Activated T-helper 17 cell treated with anti-CD3 and anti-CD28 coated beads, Interleukin-2, amount 50 U/mL, for 72 hours (primary cell): Measurements from ENCODE around the gene HIC1. TPM values are rescaled to one million over a fixed set of nuclear protein-coding genes. Genes with fewer than 3 reads are reported as not detected.
A peak's percentile ranks its signal among the peaks of the same experiment; 100 is the strongest.
"Not testable (repeated sequence)": the region's sequence is repeated elsewhere in the genome, so short reads cannot be mapped to it uniquely, and the experiment has no call there.

Experiments used
- ATAC-seq: fragments of 150-1000 bp; cut with Tn5 transposase; replicated peaks from 2 replicates; pipeline ENCODE4 v1.10.0; 2021; ENCODE audit warnings: mild to moderate bottlenecking, moderate library complexity
- H3K27ac Mint-ChIP-seq: one replicate; pipeline ENCODE4 v1.8.0; 2022; ENCODE audit warnings: mixed read lengths
- H3K27me3 Mint-ChIP-seq: one replicate; pipeline ENCODE4 v1.8.0; 2022; ENCODE audit warnings: mixed read lengths
- H3K36me3 Mint-ChIP-seq: one replicate; pipeline ENCODE4 v1.8.0; 2022; ENCODE audit warnings: low read depth, mild to moderate bottlenecking, mixed read lengths
- H3K4me1 Mint-ChIP-seq: one replicate; pipeline ENCODE4 v1.8.0; 2022; ENCODE audit warnings: mixed read lengths
- H3K4me3 Mint-ChIP-seq: one replicate; pipeline ENCODE4 v1.8.0; 2022; ENCODE audit warnings: mild to moderate bottlenecking, mixed read lengths
- H3K9me3 Mint-ChIP-seq: one replicate; pipeline ENCODE4 v1.8.0; 2022; ENCODE audit warnings: mixed read lengths
- total RNA-seq, 2 donors: library from RNA; stranded (reverse); gene quantifications; one replicate each; pipeline ENCODE4 v1.2.3, GENCODE V29; 2022

Gene HIC1, protein sequence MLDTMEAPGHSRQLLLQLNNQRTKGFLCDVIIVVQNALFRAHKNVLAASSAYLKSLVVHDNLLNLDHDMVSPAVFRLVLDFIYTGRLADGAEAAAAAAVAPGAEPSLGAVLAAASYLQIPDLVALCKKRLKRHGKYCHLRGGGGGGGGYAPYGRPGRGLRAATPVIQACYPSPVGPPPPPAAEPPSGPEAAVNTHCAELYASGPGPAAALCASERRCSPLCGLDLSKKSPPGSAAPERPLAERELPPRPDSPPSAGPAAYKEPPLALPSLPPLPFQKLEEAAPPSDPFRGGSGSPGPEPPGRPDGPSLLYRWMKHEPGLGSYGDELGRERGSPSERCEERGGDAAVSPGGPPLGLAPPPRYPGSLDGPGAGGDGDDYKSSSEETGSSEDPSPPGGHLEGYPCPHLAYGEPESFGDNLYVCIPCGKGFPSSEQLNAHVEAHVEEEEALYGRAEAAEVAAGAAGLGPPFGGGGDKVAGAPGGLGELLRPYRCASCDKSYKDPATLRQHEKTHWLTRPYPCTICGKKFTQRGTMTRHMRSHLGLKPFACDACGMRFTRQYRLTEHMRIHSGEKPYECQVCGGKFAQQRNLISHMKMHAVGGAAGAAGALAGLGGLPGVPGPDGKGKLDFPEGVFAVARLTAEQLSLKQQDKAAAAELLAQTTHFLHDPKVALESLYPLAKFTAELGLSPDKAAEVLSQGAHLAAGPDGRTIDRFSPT
- total RNA-seq, result 10 to 100 TPM; 22.8 to 24.4 TPM

DNA sequence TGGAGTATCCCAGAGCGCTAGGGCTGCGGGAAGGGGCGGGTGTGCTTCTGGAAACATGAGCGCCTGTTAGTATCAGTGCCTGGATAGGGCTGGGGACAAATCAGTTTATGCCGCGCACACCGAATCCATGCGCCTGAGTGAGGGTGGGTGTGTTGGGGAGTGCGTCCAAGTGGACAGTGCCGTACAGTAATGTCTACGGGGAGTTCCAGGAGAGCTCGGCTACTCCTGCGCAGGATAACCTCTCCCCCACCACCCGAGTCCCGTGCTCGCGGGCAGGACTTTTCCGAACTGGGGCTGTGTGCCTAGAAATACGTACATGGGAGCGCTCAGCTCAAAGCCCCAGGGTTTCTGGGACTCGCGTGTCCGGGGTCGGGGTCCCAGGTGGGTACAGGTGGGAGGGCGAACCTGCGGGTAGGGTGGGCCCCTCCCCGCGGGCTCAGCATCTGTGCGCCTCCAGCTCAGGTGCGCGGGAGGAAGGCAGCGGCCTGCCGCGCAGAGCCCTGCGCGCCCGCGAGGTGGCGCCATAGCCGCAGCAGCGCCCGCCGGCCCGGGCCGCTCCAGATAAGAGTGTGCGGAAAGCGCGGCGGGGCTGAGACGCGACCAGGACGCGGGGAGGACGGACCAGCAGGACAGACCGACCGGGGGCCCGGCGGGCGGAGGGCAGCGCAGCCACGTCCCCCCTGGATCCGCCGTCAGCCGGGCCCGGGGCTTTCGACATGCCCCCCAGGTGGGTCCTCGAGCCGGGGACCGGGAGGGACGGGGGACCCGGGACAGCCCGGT, at the start of gene HIC1:
HIC1 (plus strand) TSS at position 592 of the 780 bp plus-strand sequence. CDS start 1,588 bp downstream, outside the sequence.
- peak within 1 kb of the TSS; percentile 80 for H3K4me3 Mint-ChIP-seq
- peaks cover 28% of the 10 kb centered on the region for H3K36me3 Mint-ChIP-seq
- no peaks in the 10 kb centered on the region for H3K9me3 Mint-ChIP-seq
- H3K27me3 Mint-ChIP-seq, result peaks cover 10% of the 10 kb centered on the region
- peak within 1 kb of the TSS; percentile 66 for H3K27ac Mint-ChIP-seq
- peak; percentile 69 for ATAC-seq
- H3K4me1 Mint-ChIP-seq, result peaks cover 11% of the 10 kb centered on the region

DNA sequence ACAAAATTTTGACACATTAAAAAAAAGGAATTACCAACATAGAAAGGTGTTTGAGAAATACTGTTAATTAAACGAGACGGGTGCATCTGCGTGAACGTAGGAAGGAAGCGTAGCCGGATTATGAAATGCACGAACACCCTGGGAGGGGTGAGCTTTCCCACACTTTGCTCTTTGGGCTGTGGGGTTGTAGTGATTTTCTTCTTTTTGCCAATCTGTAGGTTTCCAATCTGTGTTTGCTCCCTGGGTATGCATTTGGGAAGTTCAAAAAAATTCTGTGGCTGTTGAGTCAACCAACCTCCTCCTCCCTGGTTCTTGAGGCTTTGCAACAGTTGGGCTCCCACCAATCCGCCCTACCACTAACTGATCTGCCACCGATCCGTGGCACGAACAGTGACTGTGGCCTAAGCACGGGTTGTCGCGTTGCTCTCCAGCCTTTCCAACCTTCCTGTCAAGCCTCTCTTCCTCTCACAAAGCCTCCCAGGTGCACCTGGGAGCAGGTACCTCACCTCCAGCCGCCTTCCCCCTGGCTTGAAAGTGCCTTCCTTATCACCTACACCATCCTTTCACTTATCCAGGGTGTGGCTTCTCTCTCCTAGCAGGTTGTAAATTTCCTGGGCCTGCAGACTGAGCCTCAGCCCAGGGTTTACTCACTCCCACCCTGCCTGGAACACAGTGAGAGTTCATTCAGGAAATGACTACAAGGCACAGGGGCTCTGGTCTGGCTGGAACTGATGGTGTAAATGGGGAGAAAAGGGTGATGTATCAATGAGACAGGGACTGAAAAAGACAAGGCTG, 46.4 kb upstream of the HIC1 start:
- Mint-ChIP-seq H3K27ac (no peak overlapping the region), H3K9me3 (no peaks in the 10 kb centered on the region), H3K4me1 (no peaks in the 10 kb centered on the region), H3K36me3 (no peaks in the 10 kb centered on the region), H3K27me3 (no peaks in the 10 kb centered on the region), H3K4me3 (no peak overlapping the region)
- no peak for ATAC-seq

DNA sequence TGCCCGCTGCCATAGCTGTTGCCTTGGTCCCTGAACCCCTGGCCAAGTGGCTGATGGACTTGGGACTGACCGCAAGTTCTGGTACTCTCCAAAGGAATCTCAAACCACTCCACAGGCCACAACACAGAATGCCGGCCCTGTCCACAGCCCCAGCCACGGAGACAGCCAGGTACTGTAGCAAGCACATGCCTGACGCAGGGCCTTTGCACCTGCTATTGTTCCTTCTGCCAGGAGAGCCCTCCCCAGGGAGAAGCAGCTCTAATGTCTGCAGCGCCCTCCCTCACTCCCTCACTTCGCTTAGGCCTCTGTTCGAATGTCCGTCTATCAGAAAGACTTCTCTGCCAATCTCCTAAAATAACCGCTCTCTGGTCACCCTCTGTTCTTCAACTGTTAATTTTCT, 45.2 kb upstream of the HIC1 start:
- no peaks in the 10 kb centered on the region for H3K36me3 Mint-ChIP-seq
- H3K4me3 Mint-ChIP-seq, result no peak overlapping the region
- peaks cover 3% of the 10 kb centered on the region for H3K27me3 Mint-ChIP-seq
- ATAC-seq, result no peak
- no peak overlapping the region for H3K27ac Mint-ChIP-seq
- H3K4me1 Mint-ChIP-seq, result no peaks in the 10 kb centered on the region
- no peaks in the 10 kb centered on the region for H3K9me3 Mint-ChIP-seq

DNA sequence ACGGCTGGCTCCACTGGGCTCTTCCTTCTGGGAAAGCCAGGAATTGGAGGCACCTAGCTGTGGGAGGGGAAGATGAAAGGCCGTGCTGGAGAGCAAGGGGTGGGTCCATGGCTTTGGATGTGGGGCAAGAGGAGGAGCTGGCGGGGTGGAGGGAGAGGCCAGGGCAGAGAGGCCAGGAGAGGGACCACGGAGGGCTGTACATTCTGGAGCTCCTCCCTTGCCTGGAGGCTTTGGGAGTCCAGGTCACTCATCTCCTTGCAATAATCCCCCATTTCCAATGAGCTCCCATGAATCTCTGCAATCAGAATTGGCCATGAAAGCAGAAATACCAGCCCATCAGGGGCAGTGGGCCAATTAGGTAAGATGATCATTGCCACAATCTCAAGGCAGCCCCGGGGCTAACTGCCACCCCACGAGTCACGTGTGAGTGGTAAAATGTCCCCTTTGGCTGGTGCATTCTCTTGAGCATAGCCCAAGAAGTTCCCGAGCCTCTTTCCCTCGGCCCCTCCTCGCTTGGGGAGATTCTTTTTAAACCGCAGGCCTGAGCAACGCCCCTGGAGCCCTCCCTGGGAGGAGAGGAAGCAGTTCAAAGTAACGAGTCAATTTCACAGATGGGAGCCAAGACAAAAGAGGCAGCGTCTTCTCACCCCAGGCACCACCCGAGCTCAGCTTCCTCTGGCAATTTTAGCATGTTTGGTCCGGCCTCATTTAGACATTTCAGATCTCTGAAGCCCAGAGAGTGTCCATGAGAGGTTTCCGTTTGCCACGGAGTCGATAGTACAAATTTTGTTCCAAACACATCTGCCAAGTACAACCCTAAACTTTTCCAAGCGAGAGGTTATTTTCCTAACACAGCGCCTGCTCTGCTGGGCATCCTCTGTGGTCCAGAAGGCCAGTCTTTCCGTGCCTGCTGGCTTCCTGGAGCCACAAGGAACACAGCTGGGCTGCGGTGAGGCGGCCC, 43.2 kb upstream of the HIC1 start:
- Mint-ChIP-seq H3K27ac (no peak overlapping the region), H3K4me1 (no peaks in the 10 kb centered on the region), H3K4me3 (no peak overlapping the region), H3K27me3 (peaks cover 3% of the 10 kb centered on the region), H3K9me3 (no peaks in the 10 kb centered on the region), H3K36me3 (no peaks in the 10 kb centered on the region)
- ATAC-seq, result no peak

DNA sequence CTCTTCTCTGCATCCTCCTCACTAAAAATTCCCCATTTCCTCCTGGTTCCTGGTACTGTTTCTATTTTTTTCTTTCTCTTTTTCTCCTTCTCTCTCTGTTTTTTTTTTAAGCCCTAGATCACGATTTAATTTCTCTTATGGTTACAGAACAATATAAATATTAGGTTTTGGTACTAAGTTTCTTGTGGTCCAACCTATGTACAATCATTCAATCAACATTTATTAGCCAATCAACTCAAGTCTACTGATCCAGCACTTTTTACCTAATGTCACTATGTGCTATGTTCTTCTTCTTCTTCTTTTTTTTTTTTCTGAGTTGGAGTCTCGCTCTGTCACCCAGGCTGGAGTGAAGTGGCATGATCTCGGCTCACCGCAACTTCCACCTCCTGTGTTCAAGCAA, 42.4 kb upstream of the HIC1 start:
- Mint-ChIP-seq H3K4me1 (no peaks in the 10 kb centered on the region), H3K27me3 (peaks cover 3% of the 10 kb centered on the region), H3K4me3 (no peak overlapping the region), H3K36me3 (no peaks in the 10 kb centered on the region), H3K9me3 (no peaks in the 10 kb centered on the region), H3K27ac (no peak overlapping the region)
- ATAC-seq, result no peak

DNA sequence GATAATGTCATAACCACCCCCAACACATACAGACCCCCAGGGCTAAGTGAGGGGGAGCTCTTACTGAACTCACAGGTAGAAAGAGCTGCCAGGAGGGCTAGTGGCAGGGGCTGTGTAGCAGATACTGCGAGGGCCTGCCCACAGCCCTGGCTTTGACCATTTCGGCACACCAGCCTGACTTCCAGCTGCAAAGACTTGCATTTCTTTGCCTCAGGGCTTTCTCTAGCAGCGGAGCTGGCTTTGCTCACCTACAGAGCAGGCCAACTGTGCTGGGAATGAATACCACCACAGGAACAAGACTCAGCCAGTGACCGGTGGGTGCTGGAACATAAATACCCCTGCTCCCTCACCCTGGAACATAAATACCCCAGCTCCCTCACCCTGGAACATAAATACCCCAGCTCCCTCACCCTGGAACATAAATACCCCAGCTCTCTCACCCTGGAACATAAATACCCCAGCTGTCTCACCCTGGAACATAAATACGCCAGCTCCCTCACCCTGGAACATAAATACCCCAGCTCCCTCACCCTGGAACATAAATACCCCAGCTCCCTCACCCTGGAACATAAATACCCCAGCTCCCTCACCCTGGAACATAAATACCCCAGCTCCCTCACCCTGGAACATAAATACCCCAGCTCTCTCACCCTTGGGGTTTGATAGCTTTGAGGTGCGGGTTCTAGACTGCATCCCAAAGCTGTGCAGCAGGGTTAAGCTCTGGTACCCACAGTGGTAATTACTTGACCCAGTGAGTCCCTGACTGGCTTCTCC, 41.5 kb upstream of the HIC1 start:
- not testable (repeated sequence) for H3K9me3 Mint-ChIP-seq, H3K4me1 Mint-ChIP-seq

DNA sequence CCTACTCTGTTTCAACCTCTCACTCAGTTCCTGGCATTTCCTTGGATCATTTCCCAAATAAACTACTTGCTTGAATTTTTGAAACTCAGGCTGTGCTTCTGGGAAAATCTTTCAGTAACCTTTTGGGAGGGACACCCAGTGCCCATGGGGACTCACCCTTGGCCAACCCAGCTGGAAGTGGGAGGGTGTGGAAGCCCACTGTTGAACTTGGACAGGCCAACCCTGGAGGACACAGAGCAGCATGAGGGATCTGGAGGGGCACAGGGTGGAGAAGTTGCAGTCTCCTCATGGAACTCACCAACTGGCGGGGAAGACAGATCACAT, 40.9 kb upstream of the HIC1 start:
- Mint-ChIP-seq H3K27me3 (peaks cover 3% of the 10 kb centered on the region), H3K9me3 (no peaks in the 10 kb centered on the region), H3K27ac (no peak overlapping the region), H3K36me3 (no peaks in the 10 kb centered on the region), H3K4me1 (peaks cover 4% of the 10 kb centered on the region), H3K4me3 (no peak overlapping the region)
- no peak for ATAC-seq

More for the DNA sequence above, 41.5 kb upstream of the HIC1 start:
- H3K27me3 Mint-ChIP-seq, H3K4me3 Mint-ChIP-seq, H3K36me3 Mint-ChIP-seq, H3K27ac Mint-ChIP-seq, ATAC-seq: not testable (repeated sequence)

DNA sequence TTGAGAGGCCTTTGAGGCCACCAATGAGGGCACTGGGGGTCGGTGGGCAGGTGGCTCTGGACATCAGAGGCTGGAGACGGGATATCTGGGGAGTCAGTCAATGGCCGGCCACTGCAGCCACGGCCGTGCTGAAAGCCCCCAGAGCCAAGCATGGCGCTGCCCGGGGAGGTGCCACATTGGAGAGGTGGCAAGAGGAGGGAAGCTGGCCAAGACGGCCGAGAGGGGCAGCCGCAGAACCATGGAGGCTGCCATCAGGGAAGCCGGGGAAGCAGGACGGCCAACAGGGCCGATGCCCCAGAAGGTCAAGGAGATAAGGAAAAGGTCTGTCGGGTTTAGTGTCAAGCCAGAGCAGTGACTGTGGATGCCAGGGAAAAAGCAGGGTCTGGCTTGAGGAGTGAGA, 39.6 kb upstream of the HIC1 start:
- no peak overlapping the region for H3K27ac Mint-ChIP-seq
- no peaks in the 10 kb centered on the region for H3K9me3 Mint-ChIP-seq
- no peaks in the 10 kb centered on the region for H3K36me3 Mint-ChIP-seq
- no peak overlapping the region for H3K4me3 Mint-ChIP-seq
- ATAC-seq, result no peak
- H3K4me1 Mint-ChIP-seq, result peaks cover 4% of the 10 kb centered on the region
- peaks cover 3% of the 10 kb centered on the region for H3K27me3 Mint-ChIP-seq

DNA sequence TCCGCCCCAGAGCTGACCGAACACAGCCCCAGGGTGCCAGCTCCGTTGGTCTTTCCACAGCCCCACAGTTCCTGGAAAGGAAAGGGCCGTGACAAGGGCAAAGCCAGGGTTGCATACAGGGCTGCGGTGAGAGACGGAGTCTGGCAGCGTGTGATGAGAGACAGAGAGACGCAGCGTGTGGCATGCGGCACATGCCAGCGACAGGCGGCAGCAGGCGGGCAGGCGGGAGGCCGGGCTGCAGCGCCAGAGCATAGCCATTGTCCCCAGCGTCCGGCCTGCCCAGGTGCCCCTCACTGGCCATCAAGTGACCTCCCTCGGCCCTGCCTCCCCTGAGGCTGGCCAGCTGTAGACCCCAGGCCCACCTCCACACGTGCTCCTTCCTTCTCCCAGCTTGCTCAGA, 38.4 kb upstream of the HIC1 start:
- ATAC-seq, result no peak
- Mint-ChIP-seq H3K4me1 (peaks cover 4% of the 10 kb centered on the region), H3K36me3 (no peaks in the 10 kb centered on the region), H3K27ac (no peak overlapping the region), H3K4me3 (no peak overlapping the region), H3K27me3 (peaks cover 3% of the 10 kb centered on the region), H3K9me3 (no peaks in the 10 kb centered on the region)

DNA sequence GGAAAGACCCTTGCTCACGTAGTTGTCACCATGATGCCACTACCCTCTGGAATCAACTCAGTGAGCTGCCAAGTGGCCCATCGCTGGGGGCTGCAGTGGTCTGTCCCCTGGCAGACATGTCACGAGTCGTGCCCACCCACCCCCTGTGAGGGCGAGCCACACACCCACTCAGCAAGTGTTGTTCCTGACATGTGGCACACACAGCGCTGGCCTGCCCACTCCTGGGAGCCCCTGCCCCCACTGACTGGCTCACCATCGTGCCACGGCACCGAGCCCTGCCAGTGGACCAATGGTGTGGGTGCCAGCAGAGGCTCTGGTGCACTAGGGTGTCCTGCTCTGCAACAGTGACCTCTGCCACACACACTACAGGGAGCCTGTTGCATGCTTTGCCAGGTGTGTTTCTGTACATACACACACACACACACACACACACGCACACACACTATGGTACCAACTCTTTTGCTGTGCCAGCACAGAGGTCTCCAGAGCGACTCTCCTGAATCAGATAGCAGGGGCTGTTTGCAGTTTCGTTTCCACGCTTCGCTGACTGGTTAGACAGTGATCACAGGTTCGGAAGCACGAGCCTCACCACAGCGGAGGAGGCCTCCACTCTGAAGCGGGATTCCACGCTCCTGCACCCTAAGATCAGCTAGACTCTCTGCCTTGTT, 37.5 kb upstream of the HIC1 start:
- no peak overlapping the region for H3K4me3 Mint-ChIP-seq
- no peak for ATAC-seq
- H3K27ac Mint-ChIP-seq, result no peak overlapping the region
- H3K9me3 Mint-ChIP-seq, result no peaks in the 10 kb centered on the region
- H3K4me1 Mint-ChIP-seq, result peaks cover 4% of the 10 kb centered on the region
- peaks cover 3% of the 10 kb centered on the region for H3K27me3 Mint-ChIP-seq
- H3K36me3 Mint-ChIP-seq, result no peaks in the 10 kb centered on the region

DNA sequence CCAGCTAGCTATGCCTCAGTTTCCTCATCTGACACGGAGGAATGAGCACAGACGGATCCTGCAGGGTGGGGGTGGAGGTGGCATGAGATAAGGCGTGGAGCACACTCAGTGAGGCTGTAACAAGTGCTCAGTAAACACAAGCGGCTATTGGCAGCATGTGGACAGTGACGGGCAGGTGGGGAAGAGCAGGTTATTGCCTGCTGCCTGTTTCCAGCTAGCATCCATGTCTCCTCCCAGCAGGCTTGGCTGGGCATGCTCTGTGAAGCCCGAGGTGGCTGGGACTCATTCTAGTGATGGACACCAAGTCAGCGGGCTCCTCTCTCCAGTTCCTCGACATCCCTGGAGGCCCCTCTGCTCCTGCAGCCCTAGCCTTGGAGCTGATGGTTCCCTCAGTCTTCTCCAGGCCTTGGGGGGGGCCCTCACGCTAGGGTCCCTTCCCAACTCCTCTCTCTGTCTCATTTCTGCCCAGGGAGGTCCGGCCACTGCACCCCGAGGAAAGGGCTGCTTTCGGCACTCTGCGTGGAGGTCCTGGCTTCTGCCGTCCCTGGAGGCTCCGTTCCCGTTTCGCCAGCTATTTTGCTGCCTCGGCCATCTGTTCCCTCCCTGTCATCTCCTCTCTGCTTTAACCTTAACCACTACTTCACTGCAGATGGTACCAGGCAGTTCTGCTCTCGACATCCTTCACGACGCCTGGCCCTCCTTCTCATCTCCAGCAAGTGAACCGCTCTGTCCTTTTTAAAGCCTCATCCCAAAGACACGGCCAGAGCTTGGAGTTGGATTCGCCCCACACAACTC, 36.0 kb upstream of the HIC1 start:
- ATAC-seq, result no peak
- Mint-ChIP-seq H3K27ac (no peak overlapping the region), H3K4me1 (peaks cover 4% of the 10 kb centered on the region), H3K4me3 (no peak overlapping the region), H3K9me3 (no peaks in the 10 kb centered on the region), H3K36me3 (no peaks in the 10 kb centered on the region), H3K27me3 (peaks cover 2% of the 10 kb centered on the region)

DNA sequence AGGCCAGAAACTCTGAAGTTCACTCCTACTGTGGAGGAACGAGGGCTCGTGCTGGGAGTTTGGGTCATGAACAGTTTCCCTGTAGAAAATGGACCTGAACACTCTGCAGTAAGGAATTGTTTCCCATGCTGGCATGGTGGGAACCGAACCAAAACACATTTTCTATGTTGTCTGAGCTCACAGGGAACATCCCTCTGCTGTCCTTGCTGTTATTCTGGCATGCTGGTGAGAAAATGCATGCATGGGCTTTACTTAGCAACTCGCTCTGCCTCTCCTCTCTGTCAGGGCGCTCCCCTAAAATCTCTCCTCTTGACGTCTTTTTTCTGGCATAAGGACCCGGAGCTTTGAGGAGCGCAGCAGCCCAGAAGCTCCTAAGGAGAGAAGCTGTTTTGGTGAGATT, 35.2 kb upstream of the HIC1 start:
- peaks cover 4% of the 10 kb centered on the region for H3K4me1 Mint-ChIP-seq
- no peaks in the 10 kb centered on the region for H3K36me3 Mint-ChIP-seq
- H3K27ac Mint-ChIP-seq, result no peak overlapping the region
- no peak overlapping the region for H3K4me3 Mint-ChIP-seq
- H3K9me3 Mint-ChIP-seq, result no peaks in the 10 kb centered on the region
- H3K27me3 Mint-ChIP-seq, result no peaks in the 10 kb centered on the region
- ATAC-seq, result no peak
